Measurements from ENCODE around the gene ZNF44.

Gene ZNF44

DNA sequence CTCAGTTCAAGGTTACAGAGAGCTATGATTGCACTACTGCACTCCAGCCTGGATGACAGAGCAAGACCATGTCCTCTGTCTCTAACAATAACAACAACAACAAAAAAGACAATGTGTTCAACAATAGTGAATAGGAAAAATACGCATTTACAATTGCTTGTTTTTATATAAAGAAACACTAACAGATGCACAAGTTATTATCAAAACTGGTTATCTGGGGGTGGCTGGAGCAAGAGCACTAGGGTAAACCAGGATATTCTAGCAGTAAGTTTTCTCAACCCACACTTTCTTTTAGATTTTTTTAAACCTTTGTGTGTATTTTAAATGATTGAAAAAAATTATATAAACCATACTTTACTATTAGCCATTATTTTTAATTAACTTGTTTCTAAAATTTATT lies 33.1 kb downstream of the ZNF44 start:
- DNase-seq (ENCODE audit: low read depth) = no peak

DNA sequence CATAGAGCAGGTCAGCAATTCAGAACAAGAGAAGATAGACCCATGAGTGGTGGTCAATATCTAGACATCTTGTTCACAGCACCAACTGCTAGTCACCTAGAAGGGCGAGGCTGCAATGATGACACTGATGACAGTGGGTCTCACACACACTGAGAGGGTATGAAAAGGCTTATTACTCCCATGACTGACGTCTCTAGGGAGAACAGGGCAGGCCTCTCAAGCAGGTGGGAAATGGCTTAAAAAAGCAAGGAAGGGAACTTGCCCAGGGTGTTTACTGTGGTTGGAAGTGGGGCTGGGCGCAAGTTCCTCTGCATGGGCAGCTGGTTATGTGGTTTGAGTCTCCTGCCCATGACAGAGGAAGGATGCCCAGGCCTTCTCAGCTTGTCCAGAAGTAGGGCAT lies 33.8 kb downstream of the ZNF44 start:
- no peak for DNase-seq (ENCODE audit: low read depth)

DNA sequence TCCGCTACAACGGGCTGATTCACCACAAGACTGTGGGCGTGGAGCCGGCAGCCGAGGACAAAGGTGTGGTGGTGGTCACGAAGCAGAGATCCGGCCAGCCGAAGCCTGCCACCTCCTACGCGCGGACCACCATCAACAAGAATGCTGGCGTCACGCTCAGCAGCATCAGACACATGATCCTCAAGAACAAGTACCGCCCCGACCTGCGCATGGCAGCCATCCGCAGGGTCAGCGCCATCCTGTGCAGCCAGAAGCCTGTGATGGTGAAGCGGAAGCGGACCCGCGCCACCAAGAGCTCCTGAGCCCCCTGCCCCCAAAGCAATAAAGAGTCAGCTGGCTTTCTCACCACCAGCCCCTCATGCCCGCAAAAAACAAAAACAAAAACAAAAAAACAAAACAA lies 34.4 kb downstream of the ZNF44 start:
- DNase-seq (ENCODE audit: low read depth) = no peak

DNA sequence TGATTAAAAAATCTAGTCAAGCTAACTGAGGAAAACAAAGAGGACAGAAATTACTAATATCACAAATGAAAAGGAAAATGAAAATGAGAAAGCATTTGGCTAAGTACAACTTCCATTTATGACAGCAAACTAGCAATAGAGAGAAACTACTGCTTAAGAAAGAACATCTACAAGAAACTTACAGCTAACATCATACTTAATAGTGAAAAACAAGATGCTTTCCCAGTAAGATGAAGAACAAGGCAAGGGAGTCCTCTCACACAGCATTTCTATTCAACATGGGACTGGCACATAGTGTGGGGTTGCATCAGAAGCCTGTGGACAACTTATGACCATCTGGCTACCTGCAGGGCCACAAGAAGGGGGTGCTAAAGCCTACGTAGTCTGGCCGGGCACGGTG lies 39.3 kb downstream of the ZNF44 start:
- DNase-seq (ENCODE audit: low read depth) = no peak

DNA sequence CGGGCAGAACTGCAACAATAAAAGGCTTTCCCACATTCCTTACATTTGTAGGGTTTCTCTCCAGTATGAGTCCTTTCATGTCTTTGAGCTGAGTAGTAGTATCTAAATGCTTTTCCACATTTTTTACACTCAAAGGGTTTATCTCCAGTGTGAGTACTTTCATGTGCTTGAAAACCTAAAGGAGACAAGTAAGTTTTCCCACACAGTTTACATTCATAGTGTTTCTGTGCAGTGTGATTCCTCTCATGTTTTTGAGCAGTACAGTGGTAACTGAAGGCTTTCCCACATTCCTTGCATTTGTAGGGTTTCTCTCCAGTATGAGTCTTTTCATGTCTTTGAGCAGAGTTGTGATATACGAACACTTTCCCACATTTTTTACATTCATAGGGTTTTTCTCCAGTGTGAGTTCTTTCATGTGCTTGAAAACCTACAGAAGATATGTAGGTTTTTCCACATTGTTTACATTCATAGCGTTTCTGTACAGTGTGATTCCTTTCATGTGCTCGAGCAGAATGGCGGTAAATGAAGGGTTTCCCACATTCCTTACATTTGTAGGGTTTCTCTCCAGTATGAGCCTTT lies 47.0 kb downstream of the ZNF44 start:
- no peak for DNase-seq (ENCODE audit: low read depth)

DNA sequence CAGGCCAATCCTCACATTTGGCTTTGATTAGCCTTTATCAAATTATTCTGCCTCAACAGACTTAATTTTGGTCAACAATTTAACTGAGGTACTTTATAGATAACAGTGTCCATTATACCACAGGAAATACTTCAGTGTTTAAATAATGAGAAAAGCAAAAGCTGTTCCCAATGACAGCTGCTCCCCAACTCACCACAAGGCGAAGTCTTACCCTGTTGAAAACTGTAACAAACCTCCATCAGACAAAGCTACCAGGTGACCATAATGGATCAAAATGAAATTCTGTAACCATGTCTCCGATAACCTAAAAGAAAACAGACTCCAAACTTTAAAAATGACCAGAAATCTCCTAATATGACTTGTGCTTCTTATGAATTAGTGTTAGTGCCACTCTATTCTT lies 50.3 kb downstream of the ZNF44 start:
- DNase-seq (ENCODE audit: low read depth) = no peak

DNA sequence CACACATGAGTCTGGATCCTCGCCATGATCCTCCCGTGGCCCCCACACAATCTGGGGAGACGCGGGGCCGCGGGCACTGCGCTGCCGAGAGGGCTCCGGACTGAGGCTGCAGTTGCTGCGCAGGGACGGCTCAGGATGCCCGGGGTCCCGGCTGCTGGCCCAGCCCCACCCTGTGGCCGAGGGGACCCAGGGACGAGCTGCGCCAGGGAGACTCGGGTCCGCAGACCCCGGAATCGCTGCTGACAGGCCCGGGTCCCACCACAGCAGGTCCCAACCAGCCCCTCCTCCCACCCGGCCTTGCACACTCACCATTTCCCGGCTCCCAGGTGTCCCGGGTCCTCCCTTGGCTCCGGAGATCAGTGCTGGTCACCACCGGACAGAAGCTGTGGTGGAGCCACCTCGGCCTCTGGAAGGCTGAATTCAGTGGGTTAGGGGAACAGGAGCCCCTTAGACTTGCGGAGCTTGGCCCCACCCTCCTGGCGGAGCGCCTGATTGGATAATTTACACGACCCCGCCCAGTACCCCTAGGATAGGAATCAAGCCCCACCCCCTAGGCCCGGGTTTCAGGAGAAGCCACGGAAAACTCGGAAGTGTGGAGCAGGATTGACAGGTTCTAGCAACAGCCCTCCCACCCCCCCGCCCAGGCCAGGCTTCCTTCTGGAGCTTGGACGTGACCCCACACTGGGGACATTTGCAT lies 57.4 kb downstream of the ZNF44 start:
- DNase-seq (ENCODE audit: low read depth) = no peak

DNA sequence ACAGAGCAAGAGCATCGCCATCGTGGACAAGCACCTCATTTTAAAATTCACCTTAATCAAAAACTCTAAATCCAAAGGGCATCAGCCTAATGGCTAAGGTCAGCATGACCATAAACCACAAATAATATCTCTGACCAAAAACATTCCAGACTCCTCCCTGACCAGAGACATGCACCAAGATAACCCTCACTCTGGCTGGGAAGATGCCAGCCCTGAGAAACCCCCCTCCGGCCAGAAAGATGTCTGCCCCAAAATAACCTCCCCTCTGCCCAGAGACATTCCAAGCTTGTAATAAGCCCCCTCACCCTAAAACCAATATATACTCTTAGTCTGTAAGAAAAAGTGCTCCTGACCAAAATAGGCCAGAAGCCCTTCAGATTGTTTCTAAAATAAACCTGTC lies 61.7 kb downstream of the ZNF44 start:
- DNase-seq (ENCODE audit: low read depth) = no peak

DNA sequence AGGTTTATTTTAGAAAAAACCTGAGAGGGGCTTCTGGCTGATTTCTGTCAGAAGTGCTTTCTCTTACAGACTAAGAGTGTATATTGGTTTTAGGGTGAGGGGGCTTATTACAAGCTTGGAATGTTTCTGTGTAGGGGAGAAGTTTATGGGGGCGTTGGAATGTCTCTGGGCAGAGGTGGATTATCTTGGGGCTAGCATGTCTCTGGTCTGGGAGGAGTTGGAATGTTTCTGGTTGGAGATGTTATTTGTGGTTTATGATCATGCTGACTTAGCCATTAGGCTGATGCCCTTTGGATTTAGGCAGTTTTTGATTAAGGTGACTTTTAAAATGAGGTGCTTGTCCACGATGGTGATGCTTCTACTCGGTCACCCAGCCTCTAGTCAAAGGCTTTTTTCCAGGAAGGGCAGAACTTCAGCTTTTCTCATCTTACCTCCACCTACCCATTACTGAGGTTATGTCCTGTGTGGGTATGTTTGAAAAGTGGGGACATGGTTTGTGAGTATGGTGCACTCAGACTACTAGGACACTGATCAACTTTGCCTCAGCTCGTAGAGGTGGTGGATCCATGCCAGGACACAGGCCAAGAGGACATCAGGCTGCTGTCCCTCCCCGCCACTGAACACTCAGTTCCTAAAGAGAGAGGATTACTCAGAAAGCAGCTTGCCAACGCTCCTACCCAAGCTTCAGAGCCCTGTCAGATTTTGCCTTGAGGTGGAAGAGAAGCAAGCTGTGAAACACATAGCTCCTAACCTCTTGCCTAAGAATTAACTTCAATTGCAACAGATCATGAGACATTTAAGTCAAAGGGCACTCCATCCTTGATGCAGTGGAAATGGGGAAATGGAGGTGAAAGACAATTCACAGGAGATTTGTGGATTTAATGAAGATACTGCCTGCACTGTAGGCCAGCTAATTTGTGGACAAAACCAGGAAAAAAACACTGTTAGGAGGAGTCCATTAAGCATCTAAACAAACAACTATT lies 63.6 kb downstream of the ZNF44 start:
- DNase-seq (ENCODE audit: low read depth) = no peak

DNA sequence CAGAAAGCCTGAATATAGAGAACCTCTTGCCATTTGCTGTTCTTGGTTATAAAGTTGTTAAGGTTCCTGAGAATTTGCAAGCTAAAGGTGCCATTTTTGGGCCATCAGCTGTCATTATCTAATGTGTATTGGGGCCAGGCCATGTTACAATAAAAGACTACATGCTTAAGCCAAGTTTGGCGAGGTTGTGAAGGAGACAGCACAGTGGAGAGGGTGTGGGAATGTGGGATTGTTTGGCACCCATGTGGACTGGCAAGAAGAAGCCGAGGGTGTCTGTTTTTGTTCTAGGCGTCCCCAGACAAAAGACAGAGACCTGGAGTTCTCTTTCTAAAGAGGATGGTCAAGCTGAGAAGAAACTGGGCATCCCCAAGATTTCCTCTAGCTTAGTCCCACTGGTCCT lies 64.7 kb downstream of the ZNF44 start:
- no peak for DNase-seq (ENCODE audit: low read depth)

DNA sequence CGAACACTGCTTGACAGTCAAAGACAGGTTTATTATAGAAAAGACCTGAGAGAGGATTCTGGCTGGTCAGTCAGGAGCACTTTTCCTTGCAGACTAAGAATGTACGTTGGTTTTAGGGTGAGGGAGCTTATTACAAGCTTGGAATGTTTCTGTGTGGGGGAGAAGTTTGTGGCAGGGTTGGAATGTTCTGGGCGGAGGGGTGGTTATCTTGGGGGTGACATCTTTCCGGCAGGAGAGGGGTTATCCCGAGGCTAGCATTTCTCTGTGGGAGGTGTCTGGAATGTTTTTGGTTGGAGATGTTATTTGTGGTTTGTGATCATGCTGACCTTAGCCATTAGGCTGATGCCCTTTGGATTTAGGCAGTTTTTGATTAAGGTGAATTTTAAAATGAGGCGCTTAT lies 70.0 kb downstream of the ZNF44 start:
- no peak for DNase-seq (ENCODE audit: low read depth)

DNA sequence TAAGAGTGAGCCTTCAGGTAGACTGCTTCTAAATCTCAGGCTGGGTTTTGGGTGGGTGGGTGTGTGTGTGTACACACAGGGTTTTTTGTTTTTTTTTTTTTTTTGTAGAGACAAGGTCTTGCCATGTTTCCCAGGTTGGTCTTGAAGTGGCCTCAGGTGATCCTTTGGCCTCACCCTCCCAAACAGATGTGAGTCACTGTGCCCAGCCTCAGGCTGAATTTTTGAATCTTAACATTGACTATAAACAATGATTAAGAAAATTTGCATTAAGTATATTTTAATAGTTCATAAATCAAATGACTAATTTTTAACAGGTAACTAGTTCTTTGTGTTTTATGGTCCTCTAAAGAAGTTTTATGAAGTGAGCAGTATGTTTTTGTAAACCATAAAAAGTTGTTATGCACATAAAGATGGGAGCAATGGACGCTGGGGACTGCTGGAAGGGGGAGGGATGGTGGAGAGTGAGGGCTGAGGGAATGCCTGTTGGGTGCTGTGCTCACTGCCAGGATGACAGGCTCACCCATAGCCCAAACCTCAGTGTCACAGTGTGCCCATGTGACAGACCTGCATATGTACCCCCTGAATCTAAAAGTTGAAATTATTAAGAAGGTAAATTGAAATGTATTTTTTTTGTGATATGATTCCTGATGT lies 71.6 kb downstream of the ZNF44 start:
- no peak for DNase-seq (ENCODE audit: low read depth)

Measured in non-pigmented ciliary epithelial cell (primary cell).